Immature natural killer cell (primary cell): ENCODE results near the gene RSPO3. TPM values are rescaled to one million over a fixed set of nuclear protein-coding genes. Genes with fewer than 3 reads are reported as not detected.

Experiments used
- DNase-seq, 3 donors: peaks; one replicate each; pipeline ENCODE4 v3.0.0; 2022; ENCODE audit warnings: mixed read lengths in 1 of 3
- H3K27ac Mint-ChIP-seq, 6 donors: one replicate each; pipeline ENCODE4 v1.8.0; 2020; ENCODE audit warnings: mixed read lengths in 6 of 6, mild to moderate bottlenecking in 5 of 6, inconsistent platforms in 4 of 6, moderate library complexity in 3 of 6
- H3K27me3 Mint-ChIP-seq, 3 donors: one replicate each; pipeline ENCODE4 v1.8.0; 2020 to 2021; ENCODE audit warnings: low read depth in 3 of 3, mild to moderate bottlenecking in 3 of 3, mixed read lengths in 3 of 3, moderate library complexity in 3 of 3, inconsistent platforms in 1 of 3
- H3K36me3 Mint-ChIP-seq, 3 donors: one replicate each; pipeline ENCODE4 v1.8.0; 2020; ENCODE audit warnings: mixed read lengths in 3 of 3, inconsistent platforms in 2 of 3, mild to moderate bottlenecking in 2 of 3
- H3K4me1 Mint-ChIP-seq, 2 donors: one replicate each; pipeline ENCODE4 v1.8.0; 2020; ENCODE audit warnings: inconsistent platforms in 2 of 2, mild to moderate bottlenecking in 2 of 2, mixed read lengths in 2 of 2, moderate library complexity in 1 of 2
- H3K4me3 Mint-ChIP-seq, 5 donors: one replicate each; pipeline ENCODE4 v1.8.0; 2020; ENCODE audit warnings: mild to moderate bottlenecking in 5 of 5, mixed read lengths in 5 of 5, inconsistent platforms in 3 of 5, moderate library complexity in 3 of 5
- H3K9me3 Mint-ChIP-seq, 6 donors: one replicate each; pipeline ENCODE4 v1.8.0; 2020; ENCODE audit warnings: mild to moderate bottlenecking in 6 of 6, mixed read lengths in 6 of 6, inconsistent platforms in 4 of 6, moderate library complexity in 3 of 6
- polyA plus RNA-seq, 3 donors: library from polyadenylated mRNA; unstranded; fragments of 300-500 nt; fragmentation: Illumina TruSeq; gene quantifications; one replicate each; pipeline ENCODE4 v1.2.3, GENCODE V29; 2021

Gene RSPO3
- polyA plus RNA-seq, 3 donors from 2014 or later = not detected

GRCh38 chr6:127119102-127120022, 891 bp downstream of the RSPO3 start:
- Mint-ChIP-seq H3K27me3 (peaks cover 9 to 28% (median 20%) of the 10 kb centered on the region in 3 donors), H3K9me3 (peaks cover 0 to 7% (median under 1%) of the 10 kb centered on the region in 6 donors), H3K36me3 (peaks cover 0 to 4% (median 3%) of the 10 kb centered on the region in 3 donors), H3K4me1 (peaks cover 0 to 5% of the 10 kb centered on the region in 2 donors), H3K4me3 (peak overlapping the region in 1 of 5 donors; percentile 27), H3K27ac (no peak overlapping the region)
- no peak for DNase-seq

GRCh38 chr6:127120023-127120786, 1.7 kb downstream of the RSPO3 start:
- no peak for DNase-seq

GRCh38 chr6:127120787-127121636, 2.5 kb downstream of the RSPO3 start:
- no peak overlapping the region for H3K4me3 Mint-ChIP-seq
- DNase-seq = no peak
- H3K36me3 Mint-ChIP-seq = peaks cover 0 to 4% (median 3%) of the 10 kb centered on the region in 3 donors
- peaks cover 0 to 7% (median under 1%) of the 10 kb centered on the region in 6 donors for H3K9me3 Mint-ChIP-seq
- H3K27me3 Mint-ChIP-seq = peaks cover 9 to 28% (median 25%) of the 10 kb centered on the region in 3 donors
- peaks cover 0 to 5% of the 10 kb centered on the region in 2 donors for H3K4me1 Mint-ChIP-seq
- no peak overlapping the region for H3K27ac Mint-ChIP-seq

More at GRCh38 chr6:127120023-127120786, 1.7 kb downstream of the RSPO3 start:
- Mint-ChIP-seq H3K36me3 (peaks cover 0 to 4% (median 3%) of the 10 kb centered on the region in 3 donors), H3K27ac (no peak overlapping the region), H3K4me1 (peaks cover 0 to 5% of the 10 kb centered on the region in 2 donors), H3K4me3 (no peak overlapping the region), H3K27me3 (peaks cover 9 to 28% (median 19%) of the 10 kb centered on the region in 3 donors), H3K9me3 (peaks cover 0 to 7% (median under 1%) of the 10 kb centered on the region in 6 donors)

- Mint-ChIP-seq H3K4me1 (peaks cover 0 to 5% of the 10 kb centered on the region in 2 donors), H3K4me3 (no peak overlapping the region), H3K9me3 (peaks cover 0 to 7% (median under 1%) of the 10 kb centered on the region in 6 donors), H3K27me3 (peaks cover 9 to 25% (median 24%) of the 10 kb centered on the region in 3 donors), H3K27ac (no peak overlapping the region), H3K36me3 (peaks cover 0 to 4% (median 3%) of the 10 kb centered on the region in 3 donors)
- no peak for DNase-seq
Measured at GRCh38 chr6:127121637-127121960, 3.1 kb downstream of the RSPO3 start.

GRCh38 chr6:127124172-127124571, 5.7 kb downstream of the RSPO3 start:
- H3K27ac Mint-ChIP-seq = no peak overlapping the region
- DNase-seq = no peak
- H3K36me3 Mint-ChIP-seq = peaks cover 0 to 4% (median 3%) of the 10 kb centered on the region in 3 donors
- H3K4me3 Mint-ChIP-seq = no peak overlapping the region
- no peaks in the 10 kb centered on the region for H3K4me1 Mint-ChIP-seq
- peaks cover 4 to 16% (median 14%) of the 10 kb centered on the region in 3 donors for H3K27me3 Mint-ChIP-seq
- peaks cover 0 to 7% (median 0%) of the 10 kb centered on the region in 6 donors for H3K9me3 Mint-ChIP-seq

GRCh38 chr6:127124680-127125079, 6.2 kb downstream of the RSPO3 start:
- DNase-seq = no peak
- H3K9me3 Mint-ChIP-seq = peaks cover 0 to 7% (median 0%) of the 10 kb centered on the region in 6 donors
- H3K4me1 Mint-ChIP-seq = no peaks in the 10 kb centered on the region
- no peak overlapping the region for H3K4me3 Mint-ChIP-seq
- H3K27ac Mint-ChIP-seq = no peak overlapping the region
- H3K36me3 Mint-ChIP-seq = peaks cover 0 to 4% (median 3%) of the 10 kb centered on the region in 3 donors
- peaks cover 4 to 16% (median 14%) of the 10 kb centered on the region in 3 donors for H3K27me3 Mint-ChIP-seq

GRCh38 chr6:127128066-127128465, 9.6 kb downstream of the RSPO3 start:
- Mint-ChIP-seq H3K4me3 (no peak overlapping the region), H3K36me3 (peaks cover 0 to 3% (median 0%) of the 10 kb centered on the region in 3 donors), H3K4me1 (no peaks in the 10 kb centered on the region), H3K27ac (no peak overlapping the region), H3K27me3 (peaks cover 0 to 12% (median 2%) of the 10 kb centered on the region in 3 donors), H3K9me3 (peaks cover 0 to 1% (median 0%) of the 10 kb centered on the region in 6 donors)
- no peak for DNase-seq

- peaks cover 0 to 8% (median 0%) of the 10 kb centered on the region in 3 donors for H3K27me3 Mint-ChIP-seq
- no peak overlapping the region for H3K4me3 Mint-ChIP-seq
- H3K27ac Mint-ChIP-seq = no peak overlapping the region
- DNase-seq = no peak
- peaks cover 0 to under 1% (median 0%) of the 10 kb centered on the region in 3 donors for H3K36me3 Mint-ChIP-seq
- no peaks in the 10 kb centered on the region for H3K4me1 Mint-ChIP-seq
- H3K9me3 Mint-ChIP-seq = peaks cover 0 to 1% (median 0%) of the 10 kb centered on the region in 6 donors
Measured at GRCh38 chr6:127129251-127129650, 10.8 kb downstream of the RSPO3 start.

- DNase-seq = no peak
- Mint-ChIP-seq H3K4me3 (no peak overlapping the region), H3K9me3 (peaks cover 0 to 6% (median under 1%) of the 10 kb centered on the region in 6 donors), H3K36me3 (no peaks in the 10 kb centered on the region), H3K4me1 (no peaks in the 10 kb centered on the region), H3K27ac (no peak overlapping the region), H3K27me3 (no peaks in the 10 kb centered on the region)
Measured at GRCh38 chr6:127131275-127131674, 12.8 kb downstream of the RSPO3 start.

- no peak overlapping the region for H3K27ac Mint-ChIP-seq
- no peaks in the 10 kb centered on the region for H3K27me3 Mint-ChIP-seq
- peaks cover 0 to 6% (median under 1%) of the 10 kb centered on the region in 6 donors for H3K9me3 Mint-ChIP-seq
- DNase-seq = no peak
- H3K36me3 Mint-ChIP-seq = no peaks in the 10 kb centered on the region
- H3K4me3 Mint-ChIP-seq = no peak overlapping the region
- no peaks in the 10 kb centered on the region for H3K4me1 Mint-ChIP-seq
Measured at GRCh38 chr6:127131772-127132376, 13.4 kb downstream of the RSPO3 start.

GRCh38 chr6:127134136-127134535, 15.7 kb downstream of the RSPO3 start:
- Mint-ChIP-seq H3K4me3 (no peak overlapping the region), H3K9me3 (peaks cover 0 to 6% (median 0%) of the 10 kb centered on the region in 6 donors), H3K27ac (no peak overlapping the region)

GRCh38 chr6:127136786-127137185, 18.3 kb downstream of the RSPO3 start:
- H3K36me3 Mint-ChIP-seq = no peaks in the 10 kb centered on the region
- H3K27me3 Mint-ChIP-seq = peaks cover 0 to 1% (median 0%) of the 10 kb centered on the region in 3 donors
- peaks cover 0 to 6% (median under 1%) of the 10 kb centered on the region in 6 donors for H3K9me3 Mint-ChIP-seq
- no peak overlapping the region for H3K27ac Mint-ChIP-seq
- DNase-seq = no peak
- H3K4me1 Mint-ChIP-seq = no peaks in the 10 kb centered on the region
- H3K4me3 Mint-ChIP-seq = no peak overlapping the region

More at GRCh38 chr6:127134136-127134535, 15.7 kb downstream of the RSPO3 start:
- H3K36me3 Mint-ChIP-seq = no peaks in the 10 kb centered on the region
- H3K27me3 Mint-ChIP-seq = peaks cover 0 to 1% (median 0%) of the 10 kb centered on the region in 3 donors
- no peak for DNase-seq
- no peaks in the 10 kb centered on the region for H3K4me1 Mint-ChIP-seq
